ENCODE data around the gene EPHA10. TPM values are rescaled to one million over a fixed set of nuclear protein-coding genes. Genes with fewer than 3 reads are reported as not detected.

EPHA10 gene
- polyA plus RNA-seq (2012; ENCODE audit: insufficient read depth, insufficient read length), result 7.3 TPM

DNA sequence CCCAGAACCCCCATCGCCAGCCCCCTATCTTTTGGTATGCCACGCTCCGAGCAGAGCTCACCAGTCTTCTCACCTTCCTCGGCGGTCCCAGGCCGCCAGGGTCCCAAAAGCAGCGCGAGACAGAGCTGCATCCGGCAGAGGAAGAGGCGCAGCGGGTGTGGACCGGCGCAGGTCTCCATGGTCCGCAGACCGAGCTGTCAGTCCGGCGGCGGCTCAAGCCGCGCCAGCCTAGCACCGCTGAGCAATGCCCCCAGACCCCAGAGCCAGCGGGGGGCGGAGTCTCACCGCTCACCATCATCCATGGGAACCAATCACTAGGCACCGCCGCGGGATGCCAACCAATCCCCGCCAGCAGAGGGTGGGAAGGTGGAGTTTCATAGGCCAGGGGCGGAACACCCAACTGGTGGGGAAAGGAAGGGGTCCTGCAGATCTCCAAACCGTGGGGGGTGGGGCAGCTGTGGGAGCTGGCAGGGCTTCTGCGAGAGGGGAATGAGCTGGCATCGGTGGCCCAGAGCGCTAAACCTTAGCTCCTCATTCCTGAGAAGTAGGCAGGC, at the start of gene EPHA10:
Gene EPHA10 (minus strand): TSS at position 233 of the 554 bp plus-strand sequence. CDS start 54 bp downstream, at position 179.
- H3K4me3 ChIP-seq (ENCODE audit: low read length), result no peak within 1 kb of the TSS
- DNase-seq (ENCODE audit: low read depth, low spot score), result no peak

DNA sequence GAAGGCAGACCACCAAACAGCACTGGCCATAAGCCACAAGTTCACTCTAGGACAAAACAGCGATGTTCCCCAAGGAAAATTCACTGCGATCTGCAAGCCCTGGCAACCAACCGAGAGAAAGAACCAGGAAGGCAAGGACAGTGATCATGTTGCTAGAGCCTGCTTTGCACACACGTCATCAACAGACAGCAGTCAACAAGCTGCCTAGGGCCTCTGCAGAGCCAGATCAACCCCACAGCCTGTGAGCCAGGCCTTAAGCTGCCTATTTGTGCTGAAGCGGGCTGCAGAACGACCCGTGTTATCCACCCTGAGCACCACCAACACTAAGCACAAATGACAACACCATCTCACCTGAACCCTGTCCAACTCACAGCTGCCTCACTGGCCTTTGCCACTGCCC, 49.3 kb upstream of the EPHA10 start:
- H3K4me3 ChIP-seq (ENCODE audit: low read length), result no peak overlapping the region
- no peak for DNase-seq (ENCODE audit: low read depth, low spot score)

DNA sequence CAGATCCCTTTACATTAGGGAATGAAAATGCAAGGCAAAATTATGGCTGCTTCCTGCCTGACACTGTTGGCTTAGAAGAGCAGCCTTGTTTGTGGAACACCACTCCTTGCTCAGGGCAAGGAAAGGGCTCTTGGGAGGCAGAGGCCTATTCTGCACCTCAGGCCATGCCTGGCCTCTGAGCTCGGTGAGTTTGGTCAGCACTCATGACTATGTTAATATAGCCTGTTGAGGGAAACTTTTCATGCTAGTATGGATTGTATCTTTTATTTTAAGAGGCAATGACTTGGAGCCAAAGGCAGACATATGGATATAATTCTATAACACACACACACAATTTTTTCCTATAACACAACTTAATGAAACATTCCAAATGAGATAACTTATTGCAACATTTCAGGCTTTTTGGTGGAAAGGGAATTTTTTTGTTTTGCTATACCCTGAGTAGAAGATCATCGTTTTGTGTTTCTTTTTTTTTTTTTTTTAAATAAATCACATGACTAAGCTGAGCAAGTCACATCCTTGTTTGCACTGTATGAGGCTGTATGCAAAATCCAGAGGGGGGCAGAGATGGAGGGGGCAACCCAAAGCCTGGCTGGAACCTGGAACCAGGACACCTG, 48.7 kb upstream of the EPHA10 start:
- no peak overlapping the region for H3K4me3 ChIP-seq (ENCODE audit: low read length)
- no peak for DNase-seq (ENCODE audit: low read depth, low spot score)

DNA sequence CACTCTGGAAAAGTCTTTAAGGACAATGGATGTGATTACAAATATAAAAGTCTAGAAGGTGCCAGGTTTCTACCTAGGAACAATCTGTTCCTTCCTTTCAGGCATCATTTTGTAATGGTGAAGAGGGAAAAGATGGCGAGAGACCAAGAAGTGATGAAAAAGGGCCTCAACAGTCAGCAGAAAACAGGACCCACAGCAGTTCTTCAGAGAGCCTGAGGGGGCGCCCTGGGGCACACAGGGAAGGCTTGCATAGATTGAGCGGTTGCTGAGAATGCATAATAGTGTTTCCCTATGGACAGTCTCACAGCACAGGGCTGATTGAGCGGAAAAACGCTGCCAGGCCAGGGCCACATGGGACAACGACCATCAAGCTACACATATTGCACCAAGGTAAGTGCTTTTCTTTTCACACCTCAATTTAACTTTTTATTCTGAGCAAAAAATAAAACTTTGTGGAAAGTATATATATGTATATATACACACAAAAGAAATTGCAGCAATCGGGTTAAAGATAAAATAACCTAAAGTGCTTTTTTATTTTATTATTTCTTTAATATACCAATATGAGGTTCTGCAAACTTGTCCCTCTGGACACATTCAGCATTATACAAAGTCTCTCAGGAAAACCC, 46.2 kb upstream of the EPHA10 start:
- peak; percentile 51 for DNase-seq (ENCODE audit: low read depth, low spot score)

DNA sequence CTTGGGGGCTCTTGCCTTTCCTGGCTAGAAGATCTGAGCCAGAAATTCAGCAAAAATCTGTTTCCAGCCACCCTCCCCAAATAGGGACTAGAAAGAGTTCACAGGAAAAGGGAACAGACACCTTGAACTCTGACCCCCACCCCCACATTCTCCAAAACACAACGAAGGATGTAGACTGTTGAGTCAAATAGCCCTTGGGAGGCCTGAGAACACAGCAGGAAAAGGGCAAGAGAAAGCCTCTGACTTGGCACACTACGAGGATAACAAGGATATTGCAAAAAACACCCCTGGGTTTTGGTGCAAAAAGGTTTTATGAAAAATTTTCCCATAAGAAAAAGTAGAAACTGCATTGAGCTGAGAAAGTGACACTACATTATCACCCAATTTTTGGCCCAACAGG, 45.0 kb upstream of the EPHA10 start:
- DNase-seq (ENCODE audit: low read depth, low spot score), result no peak
- no peak overlapping the region for H3K4me3 ChIP-seq (ENCODE audit: low read length)

More for the DNA sequence above, 46.2 kb upstream of the EPHA10 start:
- H3K4me3 ChIP-seq (ENCODE audit: low read length), result no peak overlapping the region

GRCh38 chr1:37808369-37809319, 43.7 kb upstream of the EPHA10 start:
- DNase-seq (ENCODE audit: low read depth, low spot score), result no peak

GRCh38 chr1:37807555-37808368, 42.8 kb upstream of the EPHA10 start, which contains the start of the genes C1orf122 and YRDC:
Gene C1orf122, plus strand, starts transcription at chr1:37807790. Its CDS starts 615 bp downstream, at chr1:37808405.
Gene YRDC, minus strand, starts transcription at chr1:37808208. Its CDS starts 28 bp downstream, at chr1:37808180.
- peak; percentile 86 for DNase-seq (ENCODE audit: low read depth, low spot score)
- H3K4me3 ChIP-seq (ENCODE audit: low read length), result peak within 1 kb of the TSS; percentile 65

More at GRCh38 chr1:37808369-37809319, 43.7 kb upstream of the EPHA10 start:
- peak overlapping the region; percentile 65 for H3K4me3 ChIP-seq (ENCODE audit: low read length)

- H3K4me3 ChIP-seq (ENCODE audit: low read length), result peak overlapping the region; percentile 65
- no peak for DNase-seq (ENCODE audit: low read depth, low spot score)
Observed at GRCh38 chr1:37807220-37807554, 42.3 kb upstream of the EPHA10 start.

GRCh38 chr1:37802439-37802838, 37.5 kb upstream of the EPHA10 start:
- no peak overlapping the region for H3K4me3 ChIP-seq (ENCODE audit: low read length)
- DNase-seq (ENCODE audit: low read depth, low spot score), result no peak

- DNase-seq (ENCODE audit: low read depth, low spot score), result no peak
- no peak overlapping the region for H3K4me3 ChIP-seq (ENCODE audit: low read length)
Observed at GRCh38 chr1:37797750-37798345, 32.9 kb upstream of the EPHA10 start.

DNA sequence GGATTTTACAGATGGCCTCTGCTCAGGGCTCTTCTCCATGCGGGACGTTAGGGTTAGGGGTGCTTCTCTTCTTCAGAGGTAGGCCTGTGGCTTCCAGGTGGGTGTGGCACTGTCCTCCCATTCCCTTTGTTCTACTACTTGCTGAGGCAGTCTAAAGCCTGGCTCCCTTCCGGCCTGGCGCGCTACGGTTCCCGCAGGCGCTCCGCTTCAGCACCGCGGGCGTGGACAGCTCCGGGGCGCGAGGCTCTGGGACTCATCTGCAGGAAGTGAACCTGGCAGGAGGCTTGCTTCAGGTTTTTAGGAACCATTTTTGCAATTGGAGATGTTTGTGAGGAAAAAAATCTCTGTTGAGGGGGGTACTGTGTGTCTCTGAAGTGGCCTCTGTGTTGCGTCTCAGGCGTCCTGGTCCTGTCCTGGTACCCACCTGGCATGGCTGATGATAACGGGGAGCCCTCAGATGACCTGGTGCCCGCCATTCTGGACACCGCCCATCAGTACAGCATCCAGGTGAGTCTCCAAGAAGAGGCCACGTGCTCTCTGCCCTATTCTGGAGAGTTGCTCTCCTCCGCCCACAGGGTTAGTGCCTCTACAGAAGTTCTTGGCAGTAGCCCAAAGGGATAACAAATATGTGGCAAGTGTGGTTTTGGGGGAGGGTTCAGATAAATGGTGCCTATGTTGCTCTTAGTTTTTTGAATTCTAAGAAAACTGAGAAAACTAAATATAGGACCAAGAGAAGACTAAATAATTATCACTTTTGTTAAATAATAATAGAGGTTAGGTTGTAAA, 30.6 kb upstream of the EPHA10 start:
- no peak for DNase-seq (ENCODE audit: low read depth, low spot score)

GRCh38 chr1:37794372-37795339, 29.7 kb upstream of the EPHA10 start:
- peak overlapping the region; percentile 54 for H3K4me3 ChIP-seq (ENCODE audit: low read length)
- DNase-seq (ENCODE audit: low read depth, low spot score), result no peak

More for the DNA sequence above, 30.6 kb upstream of the EPHA10 start:
- H3K4me3 ChIP-seq (ENCODE audit: low read length), result peak overlapping the region; percentile 54

- no peak for DNase-seq (ENCODE audit: low read depth, low spot score)
Observed at GRCh38 chr1:37793773-37794371, 29.0 kb upstream of the EPHA10 start, which contains the start of gene MANEAL. Gene MANEAL, plus strand, starts transcription at chr1:37793847. Its CDS starts 336 bp downstream, at chr1:37794183.

DNA sequence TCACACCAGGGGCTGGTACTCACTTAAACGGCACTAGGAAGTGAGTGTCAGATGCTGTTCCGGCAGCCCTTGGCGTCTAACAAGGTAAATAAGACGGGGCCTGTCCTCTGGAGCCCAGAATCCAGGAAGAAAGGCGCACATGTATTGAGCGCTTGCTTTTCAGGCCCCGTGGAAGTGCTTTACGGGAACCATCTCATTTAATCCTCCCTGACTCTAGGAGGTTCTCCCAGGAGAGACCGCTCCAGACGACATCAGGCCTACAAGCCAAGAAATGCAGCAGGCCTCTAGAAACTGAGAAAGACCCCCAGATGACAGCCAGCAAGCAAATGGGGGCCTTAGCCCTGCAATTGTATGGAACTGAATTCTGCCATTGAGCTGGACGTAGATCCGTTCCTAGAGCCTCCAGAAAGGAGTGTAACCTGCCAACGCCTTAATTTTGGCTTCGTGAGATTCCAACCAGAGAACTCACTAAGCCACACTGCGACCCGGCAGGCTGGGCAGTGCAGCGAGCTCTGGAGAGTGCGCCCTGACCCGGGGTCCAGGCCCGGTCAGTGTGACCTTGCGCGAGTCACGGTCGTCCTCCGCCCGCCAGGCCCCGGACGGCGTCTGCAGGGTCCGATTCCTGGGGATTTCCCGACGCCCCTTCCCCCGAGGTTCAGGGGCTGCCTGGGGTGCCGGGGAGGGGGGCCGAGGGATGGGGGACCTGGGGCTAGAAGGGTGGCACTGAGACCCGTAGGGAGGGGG, 28.2 kb upstream of the EPHA10 start:
- peak overlapping the region; percentile 54; the same call in 1 of the 2 replicates for H3K4me3 ChIP-seq (ENCODE audit: low read length)
- DNase-seq (ENCODE audit: low read depth, low spot score), result no peak

More at GRCh38 chr1:37793773-37794371, 29.0 kb upstream of the EPHA10 start, which contains the start of gene MANEAL:
- peak within 1 kb of the TSS; percentile 54 for H3K4me3 ChIP-seq (ENCODE audit: low read length)

DNA sequence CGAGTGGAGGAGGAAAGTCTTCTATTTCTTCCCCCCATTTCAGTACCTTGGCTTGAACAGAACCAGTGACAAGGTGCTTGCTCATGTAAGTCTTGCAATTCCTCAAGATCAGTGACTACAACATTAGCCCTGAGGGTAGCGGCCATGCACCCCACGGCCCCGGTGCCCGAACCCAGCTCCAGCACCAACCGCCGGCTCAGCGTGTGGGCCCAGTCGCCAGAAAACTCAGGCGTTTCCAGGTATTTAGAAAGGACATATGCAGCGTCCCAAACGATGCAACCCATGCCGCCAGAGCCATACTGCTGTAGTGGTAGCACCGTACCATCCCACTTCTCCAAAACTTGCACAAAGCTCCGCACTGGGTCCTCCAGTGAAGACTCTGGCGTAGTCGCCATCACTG, 17.6 kb upstream of the EPHA10 start:
- DNase-seq (ENCODE audit: low read depth, low spot score), result no peak
- H3K4me3 ChIP-seq (ENCODE audit: low read length), result no peak overlapping the region
